Trophoblast cell (in vitro differentiated cells and primary cell): ENCODE measurements around the gene CREB5.

Experiments
- DNase-seq, 2 donors: peaks; one replicate each; pipeline ENCODE4 v3.0.0-alpha.2; 2016
- H2AFZ ChIP-seq: 2 replicates; pipeline ENCODE4 v1.6.1; 2013; ENCODE audit warnings: low read length, moderate library complexity, mild to moderate bottlenecking; ENCODE audit not compliant: insufficient read depth, poor library complexity
- H2AK5ac ChIP-seq: 2 replicates; pipeline ENCODE4 v1.6.1; 2013; ENCODE audit warnings: mild to moderate bottlenecking, low read length
- H2BK120ac ChIP-seq: 2 replicates; pipeline ENCODE4 v1.6.1; 2013; ENCODE audit warnings: low read length, mild to moderate bottlenecking, moderate library complexity; ENCODE audit not compliant: insufficient read depth, poor library complexity
- H2BK12ac ChIP-seq: 2 replicates; pipeline ENCODE4 v1.6.1; 2013; ENCODE audit warnings: mild to moderate bottlenecking, low read length, moderate library complexity
- H2BK5ac ChIP-seq: 2 replicates; pipeline ENCODE4 v1.6.1; 2013; ENCODE audit warnings: low read length, low read depth, moderate library complexity, mild to moderate bottlenecking; ENCODE audit not compliant: poor library complexity
- H3K14ac ChIP-seq: 2 replicates; pipeline ENCODE4 v1.6.1; 2013; ENCODE audit warnings: mild to moderate bottlenecking, low read length
- H3K18ac ChIP-seq: 2 replicates; pipeline ENCODE4 v1.6.1; 2013; ENCODE audit warnings: mild to moderate bottlenecking, low read length
- H3K23ac ChIP-seq: 2 replicates; pipeline ENCODE4 v1.6.1; 2013; ENCODE audit warnings: low read length
- H3K27ac ChIP-seq: 2 replicates; pipeline ENCODE4 v1.5.1; 2013; ENCODE audit warnings: low read depth, mild to moderate bottlenecking, inconsistent platforms, low read length, moderate library complexity
- H3K27me3 ChIP-seq: 2 replicates; pipeline ENCODE4 v1.6.1; 2013; ENCODE audit warnings: inconsistent platforms, mild to moderate bottlenecking, low read length, moderate library complexity; ENCODE audit not compliant: insufficient read depth
- H3K36me3 ChIP-seq, 2 experiments: 1 replicate in 1 of 2; 2 replicates in 1 of 2; pipeline ENCODE4 v1.6.1; 2013; ENCODE audit warnings: low read length in 2 of 2, mild to moderate bottlenecking in 2 of 2, moderate library complexity in 1 of 2; ENCODE audit not compliant: insufficient read depth in 2 of 2, control insufficient read depth in 1 of 2
- H3K4ac ChIP-seq: 2 replicates; pipeline ENCODE4 v1.6.1; 2013; ENCODE audit warnings: low read depth, mild to moderate bottlenecking, low read length, moderate library complexity
- H3K4me1 ChIP-seq, 2 experiments: 1 replicate in 1 of 2; 2 replicates in 1 of 2; pipeline ENCODE4 v1.6.1; 2013; ENCODE audit warnings: low read length in 2 of 2, mild to moderate bottlenecking in 2 of 2, moderate library complexity in 1 of 2; ENCODE audit not compliant: insufficient read depth in 2 of 2, control insufficient read depth in 1 of 2
- H3K4me2 ChIP-seq: 2 replicates; pipeline ENCODE4 v1.6.1; 2013; ENCODE audit warnings: inconsistent platforms, mild to moderate bottlenecking, low read length, moderate library complexity
- H3K4me3 ChIP-seq: 2 replicates; pipeline ENCODE4 v1.5.1; 2013; ENCODE audit warnings: mild to moderate bottlenecking, low read depth, low read length, inconsistent platforms
- H3K79me1 ChIP-seq: one replicate; pipeline ENCODE4 v1.6.1; 2013; ENCODE audit warnings: low read length
- H3K79me2 ChIP-seq: 2 replicates; pipeline ENCODE4 v1.6.1; 2013; ENCODE audit warnings: low read length, mild to moderate bottlenecking; ENCODE audit not compliant: control insufficient read depth, insufficient read depth, poor library complexity
- H3K9ac ChIP-seq: 2 replicates; pipeline ENCODE4 v1.6.1; 2013; ENCODE audit warnings: mild to moderate bottlenecking, low read length
- H3K9me3 ChIP-seq: 2 replicates; pipeline ENCODE4 v1.6.1; 2013; ENCODE audit warnings: low read depth, mild to moderate bottlenecking, control low read depth, inconsistent platforms, low read length; ENCODE audit not compliant: insufficient read depth
- H4K12ac ChIP-seq: 2 replicates; pipeline ENCODE4 v1.6.1; 2013; ENCODE audit warnings: low read depth, mild to moderate bottlenecking, low read length, moderate library complexity
- H4K8ac ChIP-seq: 2 replicates; pipeline ENCODE4 v1.6.1; 2013; ENCODE audit warnings: low read depth, mild to moderate bottlenecking, low read length, moderate library complexity
- H4K91ac ChIP-seq: one replicate; pipeline ENCODE4 v1.6.1; 2013; ENCODE audit warnings: low read depth, mild to moderate bottlenecking, low read length, moderate library complexity
- WGBS: extraction: QIAGEN DNeasy Blood & Tissue Kit; methylation state at CpG from one replicate; pipeline ENCODE4 v1.1.7; 2013; ENCODE audit warnings: missing lambda C conversion rate; ENCODE audit not compliant: insufficient read length, insufficient coverage; ENCODE audit errors: extremely low coverage; 5-methylcytosine and 5-hydroxymethylcytosine counted together

CREB5 gene

DNA sequence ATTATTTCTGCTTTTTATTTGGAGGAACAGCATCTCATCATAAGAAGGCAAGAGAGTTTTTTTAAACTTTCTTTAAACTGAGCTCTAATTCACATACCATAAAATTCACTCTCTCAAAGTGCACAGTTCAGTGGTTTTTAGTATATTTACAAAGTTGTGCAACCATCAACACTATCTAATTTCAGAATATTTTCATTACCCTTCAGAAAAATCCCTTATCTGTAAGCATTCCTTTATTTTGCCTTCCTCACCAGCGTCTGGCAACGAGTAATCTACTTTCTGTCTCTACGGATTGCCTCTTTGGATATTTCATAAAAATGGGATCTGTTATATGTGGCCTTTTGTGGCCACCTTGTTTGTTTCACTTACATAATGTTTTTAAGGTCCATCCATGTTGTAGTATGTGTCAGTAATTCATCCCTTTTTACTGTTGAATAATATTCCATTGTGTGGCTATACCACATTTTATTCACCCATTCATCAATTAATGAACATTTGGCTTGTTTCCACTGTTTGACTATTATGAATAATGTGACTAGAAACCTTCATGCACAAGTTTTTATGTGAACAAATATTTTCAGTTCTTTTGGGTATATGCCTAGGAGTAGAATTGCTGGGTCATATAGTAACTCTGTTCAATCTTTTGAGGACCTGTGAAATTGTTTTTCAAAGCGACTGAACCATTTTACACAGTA lies 364.3 kb downstream of the CREB5 start:
- Histone ChIP-seq H3K27me3 (no peaks in the 10 kb centered on the region), H3K79me1 (no peaks in the 10 kb centered on the region), H4K12ac (no peak overlapping the region), H4K8ac (no peak overlapping the region), H3K4ac (no peak overlapping the region), H3K4me2 (no peak overlapping the region), H3K18ac (no peak overlapping the region), H3K9ac (no peak overlapping the region), H3K36me3 (no peaks in the 10 kb centered on the region), H2AK5ac (no peak overlapping the region), H3K79me2 (no peaks in the 10 kb centered on the region), H3K23ac (no peak overlapping the region), H3K14ac (no peak overlapping the region), H2AFZ (no peak overlapping the region), H2BK12ac (no peak overlapping the region), H4K91ac (no peak overlapping the region), H3K4me1 (no peaks in the 10 kb centered on the region), H3K9me3 (no peaks in the 10 kb centered on the region), H2BK5ac (no peak overlapping the region), H3K4me3 (no peak overlapping the region), H2BK120ac (no peak overlapping the region), H3K27ac (no peak overlapping the region)
- DNase-seq, result no peak
- WGBS, result no CpG with 5 or more reads among the region's 4 CpGs

DNA sequence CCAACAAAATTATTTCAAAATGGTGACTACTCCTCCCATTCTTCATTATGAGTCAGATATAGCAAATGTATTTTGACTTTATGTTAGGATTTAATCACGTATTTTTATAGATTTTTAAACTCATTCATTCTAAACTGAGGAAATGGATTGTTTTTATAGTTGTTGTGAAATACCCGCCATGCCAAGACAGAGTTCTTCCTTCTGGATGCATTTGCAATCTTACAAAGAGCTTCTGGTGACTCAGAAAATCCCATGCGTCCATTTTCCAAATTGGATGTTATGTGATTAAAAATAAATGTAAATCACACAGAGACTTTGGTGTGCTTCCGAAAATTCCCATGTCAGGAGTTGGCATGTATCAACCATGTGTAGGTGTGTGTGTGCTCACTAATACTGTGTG lies 366.5 kb downstream of the CREB5 start:
- no peak overlapping the region for H2BK12ac ChIP-seq
- H3K79me1 ChIP-seq, result no peaks in the 10 kb centered on the region
- H3K4ac ChIP-seq, result no peak overlapping the region
- no peak overlapping the region for H2AFZ ChIP-seq
- DNase-seq, result no peak
- H4K12ac ChIP-seq, result no peak overlapping the region
- no peak overlapping the region for H4K8ac ChIP-seq
- H3K18ac ChIP-seq, result no peak overlapping the region
- H2AK5ac ChIP-seq, result no peak overlapping the region
- WGBS, result no CpG with 5 or more reads among the region's 4 CpGs
- H2BK120ac ChIP-seq, result no peak overlapping the region
- H3K9me3 ChIP-seq, result no peaks in the 10 kb centered on the region
- no peak overlapping the region for H3K14ac ChIP-seq
- H3K4me1 ChIP-seq, result no peaks in the 10 kb centered on the region
- H2BK5ac ChIP-seq, result no peak overlapping the region
- H3K27me3 ChIP-seq, result no peaks in the 10 kb centered on the region
- no peak overlapping the region for H4K91ac ChIP-seq
- no peak overlapping the region for H3K23ac ChIP-seq
- no peak overlapping the region for H3K27ac ChIP-seq
- no peak overlapping the region for H3K4me2 ChIP-seq
- no peaks in the 10 kb centered on the region for H3K36me3 ChIP-seq
- no peak overlapping the region for H3K4me3 ChIP-seq
- no peaks in the 10 kb centered on the region for H3K79me2 ChIP-seq
- no peak overlapping the region for H3K9ac ChIP-seq

DNA sequence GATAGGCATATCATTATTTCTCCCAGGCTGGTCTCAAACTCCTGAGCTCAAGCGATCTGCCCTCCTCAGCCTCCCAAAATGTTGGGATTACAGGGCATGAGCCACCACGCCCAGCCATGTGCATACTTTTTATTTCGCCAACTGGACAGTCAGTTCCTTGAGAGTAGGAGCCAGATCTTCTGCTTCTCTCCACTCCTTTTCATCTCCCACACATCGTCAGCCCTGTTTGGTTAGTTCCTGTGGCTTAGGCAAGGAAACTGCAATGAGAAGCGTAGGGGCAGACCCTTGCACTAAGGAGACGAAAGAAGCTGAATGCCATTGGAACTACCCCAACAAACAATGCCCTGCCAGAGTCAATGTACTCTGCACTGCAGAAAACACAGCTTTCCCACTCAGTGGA lies 367.6 kb downstream of the CREB5 start:
- H3K9ac ChIP-seq, result no peak overlapping the region
- H3K4me3 ChIP-seq, result no peak overlapping the region
- H3K4me1 ChIP-seq, result no peaks in the 10 kb centered on the region
- H4K91ac ChIP-seq, result no peak overlapping the region
- H3K23ac ChIP-seq, result no peak overlapping the region
- no peak overlapping the region for H3K4ac ChIP-seq
- H3K27me3 ChIP-seq, result no peaks in the 10 kb centered on the region
- H3K4me2 ChIP-seq, result no peak overlapping the region
- H3K79me2 ChIP-seq, result no peaks in the 10 kb centered on the region
- no peak overlapping the region for H2BK5ac ChIP-seq
- no peak overlapping the region for H3K27ac ChIP-seq
- no peak overlapping the region for H2BK120ac ChIP-seq
- no peak overlapping the region for H4K8ac ChIP-seq
- peaks cover 3% of the 10 kb centered on the region for H3K9me3 ChIP-seq
- H3K79me1 ChIP-seq, result no peaks in the 10 kb centered on the region
- no peak for DNase-seq
- no peak overlapping the region for H3K14ac ChIP-seq
- H2BK12ac ChIP-seq, result no peak overlapping the region
- no peak overlapping the region for H2AFZ ChIP-seq
- H3K36me3 ChIP-seq, result no peaks in the 10 kb centered on the region
- H2AK5ac ChIP-seq, result no peak overlapping the region
- no CpG with 5 or more reads among the region's 6 CpGs for WGBS
- no peak overlapping the region for H3K18ac ChIP-seq
- H4K12ac ChIP-seq, result no peak overlapping the region

DNA sequence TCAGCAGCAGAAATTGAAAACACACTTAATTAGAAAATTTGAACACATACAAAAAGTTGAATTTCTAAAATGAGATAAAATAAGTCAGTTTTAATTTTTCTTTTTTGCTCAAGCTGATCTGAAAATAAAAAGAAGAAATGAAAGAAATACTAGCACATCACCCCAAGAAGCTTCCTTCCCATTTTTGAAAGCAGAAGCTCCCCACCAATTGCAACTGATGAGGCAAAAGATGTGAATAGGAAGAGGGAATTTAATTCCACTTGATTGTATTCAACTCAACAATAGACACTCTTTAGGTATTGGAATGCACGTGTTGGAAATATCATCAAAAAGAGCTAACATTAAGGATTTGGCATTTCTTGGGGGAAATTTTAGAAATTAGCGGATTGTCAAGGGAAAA lies 370.0 kb downstream of the CREB5 start:
- no peak overlapping the region for H3K4me3 ChIP-seq
- H2BK12ac ChIP-seq, result no peak overlapping the region
- no peak overlapping the region for H3K4ac ChIP-seq
- no peak overlapping the region for H3K27ac ChIP-seq
- no peak overlapping the region for H3K4me2 ChIP-seq
- no CpG with 5 or more reads among the region's 2 CpGs for WGBS
- no peaks in the 10 kb centered on the region for H3K79me2 ChIP-seq
- H3K14ac ChIP-seq, result no peak overlapping the region
- no peaks in the 10 kb centered on the region for H3K4me1 ChIP-seq
- H2BK120ac ChIP-seq, result no peak overlapping the region
- no peak overlapping the region for H3K18ac ChIP-seq
- H4K91ac ChIP-seq, result no peak overlapping the region
- peaks cover 3% of the 10 kb centered on the region for H3K9me3 ChIP-seq
- H3K36me3 ChIP-seq, result no peaks in the 10 kb centered on the region
- H2AFZ ChIP-seq, result no peak overlapping the region
- H2BK5ac ChIP-seq, result no peak overlapping the region
- H3K23ac ChIP-seq, result no peak overlapping the region
- no peak overlapping the region for H3K9ac ChIP-seq
- no peaks in the 10 kb centered on the region for H3K27me3 ChIP-seq
- no peak for DNase-seq
- no peaks in the 10 kb centered on the region for H3K79me1 ChIP-seq
- H4K8ac ChIP-seq, result no peak overlapping the region
- no peak overlapping the region for H2AK5ac ChIP-seq
- H4K12ac ChIP-seq, result no peak overlapping the region
